ENCODE results near the gene ADAR.

DNA sequence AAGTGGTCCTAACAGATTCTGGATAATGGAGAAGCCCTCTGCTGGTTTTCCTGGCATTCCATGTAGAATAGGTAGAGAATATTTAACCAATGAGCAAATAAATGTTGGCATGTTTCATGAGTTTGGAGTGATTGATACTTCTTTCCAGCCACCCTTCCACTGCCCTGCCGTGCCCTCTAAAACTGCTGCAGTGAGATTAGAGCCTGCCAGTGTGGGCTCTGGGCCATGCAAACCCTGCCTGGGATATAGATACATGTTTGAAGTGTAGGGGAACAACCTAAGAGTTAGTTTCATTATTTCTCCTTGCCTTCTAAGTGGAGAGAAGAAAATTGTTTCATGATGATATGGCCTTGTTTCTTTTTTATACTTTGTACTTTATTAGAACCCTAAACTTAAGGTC, 60.0 kb downstream of the ADAR start:
- TF ChIP-seq, protein P1, sequence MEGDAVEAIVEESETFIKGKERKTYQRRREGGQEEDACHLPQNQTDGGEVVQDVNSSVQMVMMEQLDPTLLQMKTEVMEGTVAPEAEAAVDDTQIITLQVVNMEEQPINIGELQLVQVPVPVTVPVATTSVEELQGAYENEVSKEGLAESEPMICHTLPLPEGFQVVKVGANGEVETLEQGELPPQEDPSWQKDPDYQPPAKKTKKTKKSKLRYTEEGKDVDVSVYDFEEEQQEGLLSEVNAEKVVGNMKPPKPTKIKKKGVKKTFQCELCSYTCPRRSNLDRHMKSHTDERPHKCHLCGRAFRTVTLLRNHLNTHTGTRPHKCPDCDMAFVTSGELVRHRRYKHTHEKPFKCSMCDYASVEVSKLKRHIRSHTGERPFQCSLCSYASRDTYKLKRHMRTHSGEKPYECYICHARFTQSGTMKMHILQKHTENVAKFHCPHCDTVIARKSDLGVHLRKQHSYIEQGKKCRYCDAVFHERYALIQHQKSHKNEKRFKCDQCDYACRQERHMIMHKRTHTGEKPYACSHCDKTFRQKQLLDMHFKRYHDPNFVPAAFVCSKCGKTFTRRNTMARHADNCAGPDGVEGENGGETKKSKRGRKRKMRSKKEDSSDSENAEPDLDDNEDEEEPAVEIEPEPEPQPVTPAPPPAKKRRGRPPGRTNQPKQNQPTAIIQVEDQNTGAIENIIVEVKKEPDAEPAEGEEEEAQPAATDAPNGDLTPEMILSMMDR (conservative IDR thresholded peaks at IDR 0.05; ENCODE audit: low read depth, low read length), result no peak
- TF ChIP-seq EZH2 (IDR thresholded peaks at IDR 0.05; ENCODE audit: borderline replicate concordance, low read depth, low read length, poor library complexity, severe bottlenecking), result no peak
